SK-N-SH (cell line): Measurements from ENCODE around the gene TC2N.

ENCODE experiments used
- CTCF ChIP-seq: fragments of 200-600 bp; sonication (generic); IDR thresholded peaks from 2 replicates; pipeline ENCODE4 v1.6.1; 2017; ENCODE audit warnings: antibody characterized with exemption, mild to moderate bottlenecking, moderate library complexity
- GABPA ChIP-seq: IDR thresholded peaks from 2 replicates; pipeline ENCODE4 v1.4.0; 2012; ENCODE audit warnings: low read depth, mild to moderate bottlenecking
- TAF1 ChIP-seq: IDR thresholded peaks from 2 replicates; pipeline ENCODE4 v1.6.1; 2012; ENCODE audit warnings: low read depth, mild to moderate bottlenecking, low read length, moderate library complexity, borderline replicate concordance
- USF1 ChIP-seq: IDR thresholded peaks from 2 replicates; pipeline ENCODE4 v1.4.0; 2012; ENCODE audit warnings: low read depth, borderline replicate concordance
- USF2 ChIP-seq: fragments of 150-350 bp; IDR thresholded peaks from 2 replicates; pipeline ENCODE4 v1.6.1; 2017; ENCODE audit warnings: antibody characterized with exemption, low read length, low read depth, borderline replicate concordance
- YY1 ChIP-seq: IDR thresholded peaks from 2 replicates; pipeline ENCODE4 v1.4.0; 2012; ENCODE audit warnings: low read depth, mild to moderate bottlenecking
- TF ChIP-seq, protein P1 (sequence below): IDR thresholded peaks from 2 replicates; pipeline ENCODE4; 2012
- TF ChIP-seq, protein P2 (sequence below): IDR thresholded peaks from 2 replicates; pipeline ENCODE4 v1.6.1; 2012; ENCODE audit warnings: mild to moderate bottlenecking, low read depth, low read length, moderate library complexity

GRCh38 chr14:91806716-91807115 is 60.6 kb downstream of the TC2N start:
- TF ChIP-seq YY1 (no peak), CTCF (no peak), USF2 (no peak), TAF1 (no peak), GABPA (no peak), USF1 (no peak)
- TF ChIP-seq, protein P1, sequence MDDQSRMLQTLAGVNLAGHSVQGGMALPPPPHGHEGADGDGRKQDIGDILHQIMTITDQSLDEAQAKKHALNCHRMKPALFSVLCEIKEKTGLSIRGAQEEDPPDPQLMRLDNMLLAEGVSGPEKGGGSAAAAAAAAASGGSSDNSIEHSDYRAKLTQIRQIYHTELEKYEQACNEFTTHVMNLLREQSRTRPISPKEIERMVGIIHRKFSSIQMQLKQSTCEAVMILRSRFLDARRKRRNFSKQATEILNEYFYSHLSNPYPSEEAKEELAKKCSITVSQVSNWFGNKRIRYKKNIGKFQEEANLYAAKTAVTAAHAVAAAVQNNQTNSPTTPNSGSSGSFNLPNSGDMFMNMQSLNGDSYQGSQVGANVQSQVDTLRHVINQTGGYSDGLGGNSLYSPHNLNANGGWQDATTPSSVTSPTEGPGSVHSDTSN: no peak
- TF ChIP-seq, protein P2, sequence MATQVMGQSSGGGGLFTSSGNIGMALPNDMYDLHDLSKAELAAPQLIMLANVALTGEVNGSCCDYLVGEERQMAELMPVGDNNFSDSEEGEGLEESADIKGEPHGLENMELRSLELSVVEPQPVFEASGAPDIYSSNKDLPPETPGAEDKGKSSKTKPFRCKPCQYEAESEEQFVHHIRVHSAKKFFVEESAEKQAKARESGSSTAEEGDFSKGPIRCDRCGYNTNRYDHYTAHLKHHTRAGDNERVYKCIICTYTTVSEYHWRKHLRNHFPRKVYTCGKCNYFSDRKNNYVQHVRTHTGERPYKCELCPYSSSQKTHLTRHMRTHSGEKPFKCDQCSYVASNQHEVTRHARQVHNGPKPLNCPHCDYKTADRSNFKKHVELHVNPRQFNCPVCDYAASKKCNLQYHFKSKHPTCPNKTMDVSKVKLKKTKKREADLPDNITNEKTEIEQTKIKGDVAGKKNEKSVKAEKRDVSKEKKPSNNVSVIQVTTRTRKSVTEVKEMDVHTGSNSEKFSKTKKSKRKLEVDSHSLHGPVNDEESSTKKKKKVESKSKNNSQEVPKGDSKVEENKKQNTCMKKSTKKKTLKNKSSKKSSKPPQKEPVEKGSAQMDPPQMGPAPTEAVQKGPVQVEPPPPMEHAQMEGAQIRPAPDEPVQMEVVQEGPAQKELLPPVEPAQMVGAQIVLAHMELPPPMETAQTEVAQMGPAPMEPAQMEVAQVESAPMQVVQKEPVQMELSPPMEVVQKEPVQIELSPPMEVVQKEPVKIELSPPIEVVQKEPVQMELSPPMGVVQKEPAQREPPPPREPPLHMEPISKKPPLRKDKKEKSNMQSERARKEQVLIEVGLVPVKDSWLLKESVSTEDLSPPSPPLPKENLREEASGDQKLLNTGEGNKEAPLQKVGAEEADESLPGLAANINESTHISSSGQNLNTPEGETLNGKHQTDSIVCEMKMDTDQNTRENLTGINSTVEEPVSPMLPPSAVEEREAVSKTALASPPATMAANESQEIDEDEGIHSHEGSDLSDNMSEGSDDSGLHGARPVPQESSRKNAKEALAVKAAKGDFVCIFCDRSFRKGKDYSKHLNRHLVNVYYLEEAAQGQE: no peak
